Measurements from ENCODE around the gene DLST.

The DLST gene

DNA sequence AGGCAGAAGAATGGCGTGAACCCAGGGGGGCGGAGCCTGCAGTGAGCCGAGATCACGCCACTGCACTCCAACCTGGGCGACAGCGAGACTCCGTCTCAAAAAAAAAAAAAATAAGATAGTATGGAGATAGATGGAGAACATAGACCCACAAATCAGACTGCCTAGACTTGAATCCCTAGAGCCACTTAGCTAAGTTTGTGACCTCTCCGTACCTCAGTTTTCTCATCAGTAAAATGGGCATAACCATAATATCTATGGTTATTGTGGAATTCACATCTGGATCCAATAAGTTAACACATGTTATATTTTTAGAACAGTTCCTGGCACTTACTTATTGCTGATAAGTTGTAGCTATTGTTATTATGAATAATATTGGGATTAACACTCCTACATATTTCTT is 13.0 kb upstream of the DLST start:
- H3K4me3 ChIP-seq (ENCODE audit: low read length) = no peak overlapping the region
- no peak for DNase-seq (ENCODE audit: low read depth)
- no peak for TF ChIP-seq CTCF (conservative IDR thresholded peaks at IDR 0.05; ENCODE audit: low read depth, low read length)

DNA sequence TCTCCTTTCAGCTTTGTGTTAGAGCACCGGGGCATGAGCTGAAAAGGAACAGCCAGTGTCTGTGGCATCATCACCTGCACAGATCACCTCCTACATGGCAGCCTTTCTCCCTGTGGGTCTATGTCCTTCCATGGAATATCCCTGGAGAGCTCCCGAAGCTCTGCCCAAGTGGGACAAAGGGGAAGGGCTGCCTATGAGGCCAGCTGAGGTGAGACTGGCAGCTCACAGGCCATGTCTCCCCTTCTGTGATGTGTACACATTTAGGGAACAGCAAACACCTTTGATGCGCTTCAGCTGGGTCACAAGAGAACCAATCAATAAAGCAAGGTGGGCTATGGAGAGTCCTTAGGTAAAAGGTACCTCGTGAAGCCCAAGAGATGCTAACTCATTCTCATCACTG is 9.9 kb upstream of the DLST start:
- H3K4me3 ChIP-seq (ENCODE audit: low read length) = no peak overlapping the region
- DNase-seq (ENCODE audit: low read depth) = no peak

DNA sequence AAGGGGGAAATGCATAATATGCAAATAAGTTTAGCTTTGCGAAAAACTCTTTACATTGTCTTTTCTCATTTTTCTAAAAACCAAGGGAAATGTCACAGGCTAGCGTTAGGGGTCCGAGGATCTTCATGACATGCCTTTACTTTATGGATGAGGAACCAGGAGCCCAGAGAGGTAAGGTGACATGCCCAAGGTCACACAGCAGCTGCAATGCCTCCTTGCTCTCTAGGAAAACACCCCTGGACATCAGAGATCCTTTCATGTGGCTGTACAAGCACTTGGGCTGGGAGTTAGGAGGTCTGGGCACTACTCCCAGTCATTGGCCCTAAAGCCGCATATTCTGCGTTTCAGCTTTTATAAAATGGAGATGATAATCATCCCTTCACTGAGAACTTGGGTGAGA is 6.5 kb upstream of the DLST start:
- no peak overlapping the region for H3K4me3 ChIP-seq (ENCODE audit: low read length)
- TF ChIP-seq CTCF (conservative IDR thresholded peaks at IDR 0.05; ENCODE audit: low read depth, low read length) = no peak
- DNase-seq (ENCODE audit: low read depth) = no peak

More for the DNA sequence above, 9.9 kb upstream of the DLST start:
- no peak for TF ChIP-seq CTCF (conservative IDR thresholded peaks at IDR 0.05; ENCODE audit: low read depth, low read length)

DNA sequence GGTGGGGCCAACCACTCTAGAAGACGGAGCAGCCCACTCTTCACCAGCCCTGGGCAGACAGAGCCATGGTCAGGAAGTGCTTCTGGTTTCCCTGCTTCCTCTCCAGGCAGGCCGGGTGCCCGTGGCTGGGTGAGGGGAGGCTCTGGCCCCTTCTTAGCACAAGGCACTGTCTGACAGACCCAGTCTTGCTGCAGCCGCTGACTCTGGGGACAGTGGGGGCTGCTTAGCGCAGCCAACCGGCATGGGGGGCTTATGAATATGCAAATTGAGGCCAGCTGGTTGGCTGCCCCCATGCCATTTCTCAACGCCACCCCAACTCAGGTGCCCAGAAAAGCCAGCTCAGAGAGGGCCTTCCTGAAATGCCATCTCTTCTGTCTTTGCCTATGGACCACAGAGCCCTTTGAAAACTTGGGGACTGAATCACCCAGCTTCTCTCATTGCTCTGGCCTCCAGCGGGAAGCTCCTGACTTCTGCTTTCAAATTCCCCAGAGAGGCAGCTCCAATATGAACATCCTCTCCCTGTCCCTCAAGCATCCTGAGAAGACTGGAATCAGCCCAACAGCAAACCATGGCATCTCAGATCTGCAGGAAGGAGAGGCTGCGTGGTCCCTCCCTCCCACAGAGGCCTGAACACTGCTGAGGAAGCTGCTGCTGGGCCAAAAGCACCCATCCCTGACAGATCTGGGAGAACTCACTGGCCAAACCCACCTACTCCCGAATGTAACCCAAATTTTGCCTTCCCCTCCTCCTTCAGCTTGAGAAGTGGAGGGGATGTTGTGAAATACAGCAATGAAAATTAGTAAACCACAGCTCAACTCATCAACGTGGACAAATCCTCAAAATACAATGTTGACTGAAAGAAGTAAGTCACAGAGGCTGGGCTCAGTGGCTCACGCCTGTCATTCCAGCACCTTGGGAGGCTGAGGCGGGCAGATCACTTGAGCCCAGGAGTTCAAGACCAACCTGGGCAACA is 5.5 kb upstream of the DLST start, which contains the start of gene PROX2:
Gene PROX2 (minus strand): TSS at position 205 of the 973 bp plus-strand sequence. CDS start 12,311 bp downstream, outside the sequence.
- H3K4me3 ChIP-seq (ENCODE audit: low read length) = no peak within 1 kb of the TSS
- TF ChIP-seq CTCF (conservative IDR thresholded peaks at IDR 0.05; ENCODE audit: low read depth, low read length) = no peak

GRCh38 chr14:74879427-74880182 is 2.1 kb upstream of the DLST start:
- H3K4me3 ChIP-seq (ENCODE audit: low read length) = no peak overlapping the region
- no peak for DNase-seq (ENCODE audit: low read depth)
- TF ChIP-seq CTCF (conservative IDR thresholded peaks at IDR 0.05; ENCODE audit: low read depth, low read length) = no peak

More for the DNA sequence above, 5.5 kb upstream of the DLST start, which contains the start of gene PROX2:
- no peak for DNase-seq (ENCODE audit: low read depth)

DNA sequence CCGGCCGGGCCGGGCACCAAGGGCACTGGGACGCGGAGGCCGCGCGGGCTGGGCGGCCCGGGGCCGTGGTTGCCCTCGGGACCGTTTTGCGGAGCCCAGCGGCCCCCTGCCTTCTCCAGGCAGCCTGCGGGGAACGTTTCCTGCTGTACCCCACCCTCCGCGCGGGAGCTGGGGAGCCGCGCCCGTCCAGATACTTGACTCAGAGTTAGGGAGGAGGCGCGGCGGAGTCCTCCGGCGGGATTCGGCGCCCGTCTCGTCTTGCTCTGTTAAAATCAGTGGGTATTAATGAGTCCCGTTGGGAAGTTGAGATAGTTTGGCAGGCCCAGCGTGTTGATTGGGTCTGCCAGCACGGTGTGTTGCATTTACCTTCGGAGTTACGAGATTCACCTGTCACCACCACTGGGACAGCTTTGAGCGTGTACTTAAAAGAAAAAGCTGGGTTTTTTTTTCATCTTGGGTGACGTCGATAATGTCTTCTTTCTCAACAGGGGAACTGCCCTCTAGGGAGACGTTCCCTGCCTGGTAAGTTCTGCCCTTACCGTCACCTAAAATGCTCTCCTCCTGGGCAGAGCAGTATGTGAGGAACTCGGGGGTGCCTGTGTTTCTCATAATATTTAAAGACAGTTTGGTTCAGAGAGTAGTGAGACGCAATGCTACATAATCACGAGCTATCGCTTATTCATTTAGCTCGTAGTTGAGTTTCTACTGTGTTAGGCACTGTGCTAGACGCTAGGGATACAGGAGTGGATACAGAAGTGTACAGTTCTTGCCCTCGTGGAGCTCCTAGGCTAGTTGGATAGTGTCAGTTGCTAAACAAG is 596 bp downstream of the DLST start:
- peak overlapping the region; percentile 85 for H3K4me3 ChIP-seq (ENCODE audit: low read length)
- TF ChIP-seq CTCF (conservative IDR thresholded peaks at IDR 0.05; ENCODE audit: low read depth, low read length) = no peak
- no peak for DNase-seq (ENCODE audit: low read depth)
